Activated CD4-positive, alpha-beta T cell treated with anti-CD3 and anti-CD28 coated beads, Interleukin-2, amount 50 U/mL, for 1 hour (primary cell): ENCODE results near the gene ANKRD44.
A peak's percentile ranks its signal among the peaks of the same experiment; 100 is the strongest.

ENCODE experiments used
- DNase-seq: peaks from one replicate; pipeline ENCODE4 v3.0.0-alpha.2; 2020

Gene ANKRD44

DNA sequence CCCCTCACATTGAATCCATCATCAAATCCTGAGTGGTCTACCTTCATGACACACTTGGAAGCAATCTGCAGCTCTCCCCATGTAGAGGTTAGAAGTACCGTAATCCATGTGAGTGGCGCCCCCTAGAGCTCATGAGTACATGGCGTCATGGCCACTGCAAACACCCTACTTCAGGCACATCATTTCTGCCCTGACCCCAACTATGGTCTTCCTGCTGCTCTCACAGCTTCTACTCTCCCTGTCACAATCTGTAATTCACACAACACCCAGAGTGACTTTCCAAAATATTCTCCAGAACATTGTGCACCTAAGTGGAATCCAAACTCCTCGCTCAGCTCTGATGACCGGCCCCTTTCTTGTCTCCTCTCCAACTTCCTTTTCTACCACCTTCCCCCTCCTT is 141.9 kb downstream of the ANKRD44 start:
- DNase-seq: peak; percentile 73

DNA sequence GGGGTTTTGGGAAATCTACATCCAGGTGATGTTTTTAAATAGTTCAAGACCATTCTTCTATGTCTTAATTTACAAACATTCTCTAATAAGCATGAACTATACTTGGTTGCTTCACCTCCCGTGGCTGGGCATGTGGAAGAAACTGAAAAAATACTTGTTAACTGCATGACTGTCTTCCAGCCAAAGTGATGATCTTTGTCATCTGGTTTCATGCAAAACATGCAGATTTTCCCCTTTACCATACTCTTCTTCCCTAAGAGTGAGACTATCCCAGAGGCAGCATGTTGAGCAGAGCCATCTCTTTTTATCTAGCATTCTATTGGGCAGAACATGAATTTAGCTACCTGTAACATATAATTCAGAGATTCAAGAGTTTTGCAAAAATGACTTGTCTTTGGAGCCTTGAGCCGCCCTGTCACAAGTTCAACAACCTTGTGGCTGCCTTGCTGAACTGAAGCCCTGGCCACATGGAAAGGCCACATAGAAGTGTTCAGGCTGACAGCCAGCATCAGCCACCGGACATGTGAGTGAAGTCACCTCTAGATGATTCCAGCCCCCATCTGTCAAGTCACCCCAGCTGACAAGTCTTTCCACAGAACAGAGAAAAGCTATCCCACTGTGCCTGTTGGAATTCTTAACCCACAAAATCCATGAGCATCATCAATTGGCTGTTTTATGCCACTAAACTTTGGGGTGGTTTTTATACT is 142.8 kb downstream of the ANKRD44 start:
- no peak for DNase-seq

DNA sequence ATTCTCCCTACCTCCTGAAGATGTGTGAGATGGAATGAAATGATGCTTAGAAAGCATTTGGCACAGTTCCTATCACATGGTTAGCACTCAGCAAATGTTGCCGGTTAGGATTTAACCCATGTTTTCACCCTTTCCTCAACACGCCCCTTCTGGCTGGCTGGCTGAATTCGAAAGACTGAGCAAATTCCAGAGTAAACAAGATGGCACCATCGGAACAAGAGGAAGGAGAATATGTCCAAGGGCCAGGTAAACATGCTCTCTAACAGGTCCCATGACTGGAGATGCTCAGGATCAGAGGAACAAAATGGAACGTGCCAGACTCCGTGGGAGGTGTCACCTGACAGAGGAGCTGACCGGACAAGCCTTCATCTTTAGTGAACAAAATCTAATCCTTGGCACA is 145.6 kb downstream of the ANKRD44 start:
- DNase-seq: no peak

DNA sequence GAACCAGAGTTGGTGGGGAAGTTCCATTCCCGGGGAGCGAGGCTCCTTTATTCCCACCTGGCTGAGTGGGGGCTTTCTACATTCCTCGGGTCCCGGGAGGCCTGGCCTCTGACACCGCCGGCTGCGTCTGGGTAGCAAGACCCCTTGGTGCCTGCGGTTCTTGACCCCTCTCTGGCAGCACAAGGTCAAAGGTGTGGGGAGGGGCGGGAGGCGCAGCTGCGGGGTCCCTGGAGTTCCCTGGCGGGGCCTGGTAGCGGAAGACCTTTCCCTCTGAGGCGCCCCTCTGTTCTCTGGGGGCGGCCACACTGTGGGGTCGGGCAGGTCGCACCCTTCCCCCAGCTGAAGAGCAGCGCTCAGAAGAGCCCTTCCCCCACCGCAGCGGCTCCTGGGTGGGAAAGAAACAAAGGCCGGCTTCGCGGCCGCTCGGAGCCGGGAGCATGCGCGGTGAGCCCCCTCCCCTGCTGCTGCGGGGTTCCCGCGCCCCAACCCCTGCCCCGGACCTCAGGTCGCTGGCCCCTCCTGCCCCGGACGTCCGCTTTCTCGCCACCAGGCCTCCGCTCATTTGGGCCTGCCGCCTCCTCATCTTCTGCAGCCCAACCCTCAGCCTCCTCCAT is 146.3 kb downstream of the ANKRD44 start:
- no peak for DNase-seq

DNA sequence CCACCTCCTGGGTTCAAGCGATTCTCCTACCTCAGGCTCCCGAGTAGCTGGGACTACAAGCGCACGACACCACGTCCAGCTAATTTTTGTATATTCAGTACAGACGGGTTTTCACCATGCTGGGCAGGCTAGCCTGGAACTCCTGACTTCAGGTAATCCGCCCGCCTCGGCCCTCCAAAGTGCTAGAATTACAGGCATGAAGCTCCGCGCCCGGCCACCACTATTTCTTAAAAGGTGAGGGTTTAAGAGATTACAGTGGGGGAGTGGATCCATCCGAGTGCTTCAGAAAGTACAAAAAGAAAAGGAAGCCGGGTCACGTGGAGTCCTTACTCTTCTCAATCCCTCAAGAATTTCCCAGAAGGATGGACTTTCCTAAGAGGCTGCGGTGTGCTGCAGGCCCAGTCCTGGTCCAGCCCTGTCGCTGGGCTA is 146.9 kb downstream of the ANKRD44 start:
- DNase-seq: no peak

DNA sequence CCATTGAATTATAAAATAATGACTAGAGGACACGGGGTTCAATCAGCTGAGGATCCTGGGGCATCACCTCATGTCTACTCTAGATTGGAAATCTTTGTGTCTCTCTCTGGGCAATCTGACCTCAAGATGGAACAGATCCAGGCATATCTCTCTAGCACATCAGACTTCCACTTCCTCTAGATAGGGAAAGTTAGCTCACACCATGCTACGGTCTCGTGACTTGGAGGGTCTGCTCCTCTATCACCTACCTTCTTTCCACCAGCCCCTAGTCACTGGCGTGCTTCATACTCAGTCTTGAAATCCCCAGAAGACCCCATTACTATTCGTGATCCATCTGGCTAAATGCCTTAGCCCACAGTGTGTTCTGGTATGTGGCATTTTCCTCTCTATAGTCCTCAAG is 148.8 kb downstream of the ANKRD44 start:
- DNase-seq: no peak

DNA sequence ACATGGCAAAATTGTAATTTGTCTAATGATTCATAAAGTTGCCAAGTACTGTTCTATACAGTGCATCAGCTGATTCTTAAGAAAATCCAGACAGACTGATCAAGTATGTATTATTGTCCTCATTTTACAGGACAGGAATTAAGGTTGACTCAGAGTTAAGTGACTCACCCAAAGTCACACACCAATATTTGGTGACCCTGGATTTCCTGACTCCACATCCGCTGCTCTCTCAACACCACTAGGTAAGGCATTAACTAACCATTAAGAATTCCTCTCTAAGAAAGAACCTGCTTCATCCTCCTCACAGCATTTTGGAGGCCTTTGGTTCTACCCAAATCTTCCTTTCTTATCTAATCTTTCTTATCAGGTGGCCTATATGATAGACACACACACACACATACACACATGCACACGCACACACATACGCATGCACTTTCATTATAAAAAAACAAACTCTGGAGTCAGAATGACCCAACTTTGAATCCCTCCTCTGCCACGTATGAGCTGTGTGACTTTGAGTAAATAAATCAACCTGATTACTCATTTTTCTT is 150.8 kb downstream of the ANKRD44 start:
- peak; percentile 20 for DNase-seq

DNA sequence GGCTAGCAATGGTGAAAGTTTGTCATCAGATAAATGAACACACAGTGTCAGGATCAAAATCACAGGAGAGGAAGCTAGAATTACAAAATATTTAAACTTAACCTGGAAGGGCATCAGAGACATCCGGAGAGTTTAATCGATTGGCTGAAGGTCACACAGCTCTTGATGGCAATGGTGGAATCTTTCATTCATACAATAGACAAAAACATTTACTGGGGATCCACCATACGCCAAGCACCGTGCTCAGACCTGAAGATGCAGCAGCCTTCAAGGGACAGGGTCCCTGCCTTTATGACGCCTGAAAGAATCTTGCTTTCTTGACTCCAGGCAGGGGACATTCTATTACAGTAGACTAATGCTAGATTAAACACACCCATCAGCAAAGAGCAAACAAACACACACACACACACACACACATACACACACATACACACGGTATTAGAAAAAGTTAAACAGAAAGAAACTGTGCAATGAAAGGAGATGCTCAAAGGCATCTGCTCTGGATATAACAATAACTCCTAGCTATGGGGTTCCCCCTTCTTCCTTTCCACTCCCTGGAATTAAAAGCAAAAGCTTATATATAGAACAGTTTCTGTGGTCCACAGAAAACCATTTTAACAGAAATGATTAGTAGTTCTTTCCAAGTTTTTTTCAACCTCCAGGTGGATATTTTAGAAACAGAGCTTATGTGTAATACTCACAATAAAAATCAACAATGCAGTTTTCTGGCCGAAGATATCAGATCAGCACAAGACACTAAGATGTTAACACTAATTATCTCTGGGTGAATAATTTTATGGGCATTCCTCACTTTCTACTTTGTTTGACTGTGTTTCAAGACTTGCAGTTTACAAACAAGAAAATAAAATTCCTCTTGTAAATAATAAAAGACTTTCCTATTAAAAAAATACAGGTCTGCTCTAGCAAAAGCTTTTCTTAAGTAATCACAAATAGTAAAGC is 151.7 kb downstream of the ANKRD44 start:
- no peak for DNase-seq

DNA sequence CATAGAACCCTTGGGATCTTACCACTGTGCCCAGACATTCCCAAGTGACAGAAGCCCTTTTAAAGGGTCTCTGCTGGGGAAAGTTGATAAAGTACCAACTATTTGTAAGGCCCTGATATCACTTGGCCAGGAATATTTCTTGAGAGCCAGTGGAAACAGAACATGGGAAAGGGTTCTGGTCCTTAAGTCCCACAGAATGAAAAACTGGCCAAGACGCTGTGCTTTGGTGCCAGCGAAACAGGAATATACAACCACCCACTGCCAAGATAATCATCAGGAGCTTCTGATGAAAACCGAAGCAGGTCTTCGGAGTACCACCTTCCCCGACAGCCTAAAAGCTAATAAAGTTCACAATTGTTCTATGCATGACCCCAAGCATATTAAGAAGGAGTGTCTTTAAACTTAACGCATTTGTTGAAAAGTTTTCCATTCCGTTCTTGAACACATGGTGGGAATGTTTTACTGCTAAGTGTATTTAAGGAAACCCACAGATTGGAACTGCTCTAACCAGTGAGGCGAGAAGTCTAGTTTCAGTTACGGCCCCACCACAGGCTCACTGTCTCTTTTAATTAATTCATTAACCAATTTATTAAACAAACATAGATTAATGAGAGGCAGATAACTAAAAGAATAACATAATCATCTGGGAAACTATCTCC is 152.6 kb downstream of the ANKRD44 start:
- no peak for DNase-seq

DNA sequence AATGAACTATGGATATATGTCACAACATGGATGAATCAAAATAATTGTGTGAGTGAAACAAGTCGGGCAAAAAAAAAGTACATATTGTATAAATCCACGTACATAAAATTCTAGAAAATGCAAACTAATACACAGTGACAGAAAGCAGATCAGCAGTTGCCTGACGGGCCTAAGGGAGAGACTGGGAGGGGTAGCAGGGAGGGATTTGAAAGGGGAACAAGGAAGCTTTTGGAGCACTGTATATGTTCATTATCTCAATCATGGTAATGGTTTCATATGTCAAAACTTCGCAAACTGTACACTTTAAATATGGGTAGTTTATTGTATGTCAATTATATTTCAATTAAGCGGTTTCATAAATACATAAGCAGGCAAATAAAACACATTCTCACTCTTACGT is 153.8 kb downstream of the ANKRD44 start:
- DNase-seq: no peak

DNA sequence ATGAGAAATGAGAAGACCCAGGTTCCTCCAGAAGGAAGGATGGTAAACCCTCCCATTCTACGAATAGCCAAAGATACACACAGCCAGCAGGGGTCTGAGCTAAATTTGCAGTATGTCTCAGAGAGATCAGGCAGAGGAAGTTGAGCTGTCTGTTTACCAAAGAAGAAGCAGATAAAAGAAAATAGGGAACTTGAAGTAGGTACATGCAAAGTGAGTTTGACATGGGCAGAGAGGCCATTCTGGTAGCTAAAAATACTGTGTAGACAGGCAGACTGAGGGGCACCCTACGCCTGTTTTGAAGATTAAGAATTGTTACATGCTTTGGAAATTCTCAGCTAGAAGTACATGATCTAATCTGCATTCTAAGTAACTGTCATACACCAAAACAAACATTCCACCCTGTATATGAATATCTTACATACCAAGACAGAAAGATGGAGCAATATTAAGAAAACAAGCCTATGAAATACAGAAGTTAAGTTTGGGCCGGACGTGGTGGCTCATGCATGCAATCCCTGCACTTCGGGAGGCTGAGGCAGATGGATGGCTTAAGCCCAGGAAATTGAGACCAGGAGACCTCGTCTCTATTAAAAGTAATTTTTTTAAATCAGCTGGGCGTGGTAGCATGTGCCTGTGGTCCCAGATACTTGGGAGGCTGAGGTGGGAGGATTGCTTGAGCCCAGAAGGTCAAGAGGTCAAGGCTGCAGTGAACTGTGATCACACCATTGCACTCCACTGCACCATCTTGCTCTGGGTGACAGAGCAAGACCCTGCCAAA is 157.9 kb downstream of the ANKRD44 start:
- peak; percentile 8 for DNase-seq

DNA sequence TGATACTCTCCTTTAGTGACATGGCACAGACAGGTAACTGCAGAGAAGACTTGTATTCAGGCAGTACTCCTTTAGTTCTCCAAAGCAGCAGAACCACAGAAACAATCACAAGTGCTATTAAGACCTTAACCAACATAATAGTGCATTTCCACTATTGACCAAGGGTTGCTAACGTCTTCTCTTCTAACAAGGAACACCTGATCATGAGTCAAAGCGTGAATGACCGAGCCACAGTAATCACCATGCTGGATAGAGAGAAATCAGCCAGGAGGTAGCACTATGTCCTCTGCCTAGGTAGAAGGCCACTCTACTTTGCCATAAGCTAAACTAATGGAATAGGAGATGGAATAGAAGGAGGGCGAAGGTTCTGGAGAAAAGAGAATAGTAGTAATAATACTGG is 161.0 kb downstream of the ANKRD44 start:
- no peak for DNase-seq

DNA sequence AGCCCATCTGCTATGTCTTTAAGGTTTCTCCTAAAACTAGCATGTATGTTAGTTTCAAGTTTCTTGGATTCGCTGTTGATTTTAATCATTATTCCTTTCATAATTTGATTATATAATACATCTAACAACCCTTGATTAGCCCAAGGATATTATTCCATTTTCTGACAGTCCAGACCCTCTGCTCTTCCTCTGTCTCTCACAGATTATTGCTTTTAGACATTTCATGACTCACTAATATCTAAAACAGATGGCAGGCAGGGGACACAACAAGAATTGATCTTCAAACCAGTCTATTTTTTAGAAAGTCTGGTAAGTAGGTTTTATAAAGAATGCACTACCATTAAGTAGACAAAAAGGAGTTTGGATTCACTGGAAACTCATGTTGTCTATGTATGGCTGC is 162.2 kb downstream of the ANKRD44 start:
- DNase-seq: no peak

DNA sequence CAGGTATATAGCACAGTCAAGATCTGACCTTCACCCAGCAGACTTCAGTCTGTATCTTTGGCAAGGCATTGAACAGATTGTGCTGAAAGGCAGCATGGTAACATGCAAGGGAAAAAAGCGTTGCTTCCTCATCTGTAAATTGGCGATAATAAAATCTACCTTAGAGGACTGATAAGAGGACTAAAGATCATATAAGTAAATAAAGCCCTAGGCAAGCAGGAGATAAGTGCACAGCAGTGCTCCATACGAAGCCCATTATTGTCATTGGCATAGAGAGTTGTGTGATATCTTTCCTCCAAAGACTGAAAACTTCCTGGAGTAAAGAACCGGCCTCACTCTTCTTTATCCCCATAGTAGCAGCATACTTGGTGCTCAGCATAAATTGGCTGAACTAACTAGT is 162.6 kb downstream of the ANKRD44 start:
- no peak for DNase-seq

DNA sequence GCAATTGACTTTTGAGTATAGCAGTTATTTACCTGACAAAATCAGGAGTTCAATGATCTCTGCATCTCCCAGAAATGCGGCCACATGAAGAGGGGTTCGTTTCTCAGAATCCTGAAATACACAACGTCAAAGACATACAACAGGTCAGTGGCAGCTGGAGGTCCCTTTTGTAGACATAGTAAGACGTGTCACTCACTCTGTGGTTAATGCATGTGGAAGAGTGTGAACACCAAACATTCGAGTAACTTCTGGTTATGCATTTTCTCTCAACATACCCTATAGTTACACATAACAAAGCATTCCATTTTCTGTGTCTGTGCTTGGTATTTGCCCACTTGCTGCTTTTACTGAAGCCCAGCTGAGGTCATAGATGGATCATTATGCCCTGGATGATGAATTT is 163.6 kb downstream of the ANKRD44 start:
- DNase-seq: no peak

DNA sequence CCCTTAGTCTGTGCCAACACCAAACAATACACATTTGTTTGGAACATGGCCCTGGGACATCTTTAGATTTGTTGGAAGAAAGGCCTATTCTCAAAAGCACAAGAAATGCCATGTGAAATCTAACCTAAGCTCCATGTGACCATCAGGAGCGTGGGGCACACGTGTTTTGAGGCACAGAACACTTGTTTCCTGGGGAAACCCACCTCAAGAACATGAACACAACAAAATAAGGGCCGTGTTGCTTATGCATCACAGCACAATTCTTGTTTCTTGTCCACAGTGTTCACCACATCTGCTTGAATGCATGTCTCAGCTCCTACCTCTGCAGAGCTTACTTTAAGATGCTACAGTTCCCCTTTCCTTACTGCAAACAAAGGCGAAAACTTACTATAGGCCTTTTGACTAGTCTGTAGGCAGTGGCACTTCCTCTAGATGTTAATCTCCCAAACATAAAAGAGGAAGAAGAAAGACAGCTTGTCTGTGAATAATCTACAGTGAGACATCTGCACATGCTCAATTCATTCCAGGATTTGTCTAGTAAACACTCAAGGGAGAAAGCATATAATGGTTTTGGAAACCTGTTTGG is 165.0 kb downstream of the ANKRD44 start:
- peak; percentile 21 for DNase-seq

DNA sequence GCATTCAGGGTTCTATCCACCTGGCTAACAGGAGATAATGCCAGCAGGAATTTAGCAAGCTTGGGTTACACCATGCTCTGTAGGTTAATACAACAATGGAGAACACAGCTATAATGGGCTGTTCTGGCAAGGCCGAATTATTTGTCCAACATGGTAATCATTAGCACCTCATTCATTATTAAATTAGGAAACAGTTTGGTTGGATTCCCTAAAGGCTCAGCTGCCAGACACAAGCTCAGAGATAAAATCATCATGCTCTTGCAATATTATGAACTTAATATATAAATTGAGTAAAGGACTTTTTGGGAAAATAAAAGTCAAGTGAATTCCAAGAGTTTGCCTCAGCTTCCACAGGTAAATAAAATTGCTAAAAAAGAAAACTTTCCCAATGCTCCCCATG is 166.4 kb downstream of the ANKRD44 start:
- DNase-seq: no peak

DNA sequence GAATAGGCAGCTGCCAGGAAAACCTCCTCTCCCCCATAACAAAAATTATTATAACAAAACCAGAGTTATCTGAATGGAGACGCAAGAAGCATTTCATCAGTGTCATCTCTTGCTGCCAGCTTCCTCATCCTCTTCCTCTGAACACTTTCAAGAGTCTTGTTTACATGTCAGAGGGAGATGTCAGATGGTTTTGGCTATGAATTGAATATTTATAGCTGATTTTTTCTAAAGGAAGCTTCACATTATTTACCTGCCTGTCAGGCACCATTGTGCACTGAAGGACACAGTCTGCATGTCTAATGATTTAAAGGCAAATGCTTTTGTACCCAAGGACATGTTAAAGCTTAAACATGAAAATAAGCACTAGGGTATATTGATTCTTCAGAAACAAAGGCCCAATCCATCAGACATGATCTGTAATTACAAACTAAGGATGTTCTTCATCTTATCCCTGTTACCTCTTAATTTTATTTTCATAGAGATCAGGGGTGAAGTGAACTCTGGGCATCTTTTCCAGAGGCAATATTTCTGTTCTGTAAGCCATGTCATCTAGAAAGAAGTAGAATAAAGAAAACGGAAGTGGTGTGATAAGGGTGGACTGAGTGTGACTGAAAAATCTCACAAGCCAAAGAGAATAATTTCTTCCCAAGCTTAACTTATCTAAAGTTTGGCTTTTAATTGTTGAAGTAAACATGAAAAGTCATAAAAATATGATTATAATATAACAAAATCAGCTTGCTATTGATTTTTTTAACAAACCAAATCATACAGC is 168.7 kb downstream of the ANKRD44 start:
- DNase-seq: no peak

DNA sequence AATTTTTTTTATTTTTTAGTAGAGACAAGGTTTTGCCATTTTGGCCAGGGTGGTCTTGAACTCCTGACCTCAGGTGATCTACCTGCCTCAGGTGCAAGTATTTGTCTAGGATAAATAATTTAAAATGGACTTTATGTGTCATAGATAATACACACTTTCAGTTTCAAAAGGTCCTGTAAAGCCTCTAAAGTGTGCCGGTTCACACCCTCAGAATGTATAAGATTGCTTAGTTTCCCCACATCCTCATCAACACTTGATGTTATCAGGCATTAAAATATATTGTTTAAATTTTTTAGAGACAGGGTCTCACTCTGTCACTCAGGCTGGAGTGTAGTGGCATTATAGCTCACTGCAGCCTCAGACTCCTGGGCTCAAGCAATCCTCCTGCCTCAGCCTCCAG is 170.5 kb downstream of the ANKRD44 start:
- DNase-seq: no peak

DNA sequence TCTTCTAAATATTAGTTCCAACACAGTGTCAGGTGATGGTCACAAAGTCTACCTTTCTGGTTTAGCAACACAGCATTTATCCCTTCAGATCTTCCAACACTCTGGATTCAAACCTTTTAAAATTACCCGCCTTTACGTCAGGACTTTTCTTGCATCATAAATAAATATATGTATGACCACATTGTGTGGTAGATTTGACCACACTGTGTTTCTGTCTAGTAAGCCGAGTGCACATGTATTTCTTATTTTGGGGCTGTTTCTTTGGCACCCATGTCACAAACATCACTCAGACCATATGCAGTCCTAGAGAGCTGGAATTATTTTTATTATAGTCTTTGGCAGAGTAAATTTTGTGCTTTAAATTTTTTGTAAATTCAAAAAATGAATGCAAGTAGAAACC is 172.1 kb downstream of the ANKRD44 start:
- DNase-seq: no peak
